Activated T-cell treated with anti-CD3 and anti-CD28 coated beads for 24 hours (primary cell): ENCODE results near the gene FAM53C.
"Not testable (repeated sequence)": the region's sequence is repeated elsewhere in the genome, so short reads cannot be mapped to it uniquely, and the experiment has no call there.

Experiments
- DNase-seq: peaks from one replicate; pipeline ENCODE4 v3.0.0-alpha.2; 2020; ENCODE audit warnings: low read depth

FAM53C gene

DNA sequence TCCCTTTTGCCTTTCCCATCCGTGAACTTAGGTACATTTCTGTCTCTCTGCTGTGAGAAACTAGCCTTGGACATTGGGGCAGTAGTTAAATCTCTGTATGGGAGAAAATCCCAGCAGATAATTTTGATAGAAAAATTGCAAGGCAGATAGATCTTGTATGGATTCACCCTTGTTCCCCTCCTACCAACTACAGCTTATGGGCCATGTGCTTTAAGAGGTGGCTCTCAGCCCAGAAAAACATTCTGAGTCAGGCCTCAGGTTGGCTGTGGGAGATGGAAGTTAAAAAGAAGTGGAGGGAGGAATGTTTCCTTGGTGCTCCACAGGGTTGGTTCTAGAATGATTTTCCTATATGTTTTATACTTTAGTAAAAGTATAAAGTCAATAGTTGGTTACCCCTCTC is 13.0 kb downstream of the FAM53C start:
- no peak for DNase-seq

DNA sequence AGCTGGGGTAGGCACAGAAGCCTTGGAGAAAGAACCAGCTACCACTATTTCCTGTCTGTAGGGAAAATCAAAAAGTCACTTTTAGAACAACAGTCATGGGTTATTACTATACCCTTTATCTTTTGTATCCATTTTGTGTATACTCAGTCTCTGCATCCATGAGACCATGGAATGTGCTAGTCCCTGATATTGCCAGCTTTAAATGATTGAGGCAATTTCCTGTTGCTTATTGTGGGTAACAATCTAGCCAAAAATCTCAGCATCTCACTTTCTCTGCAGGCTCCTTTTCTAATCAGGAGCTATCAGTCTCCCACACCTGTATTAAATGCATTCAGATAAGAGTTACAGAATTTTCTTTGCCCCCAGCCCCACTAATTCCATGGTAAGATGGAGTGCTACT is 13.5 kb downstream of the FAM53C start:
- no peak for DNase-seq

DNA sequence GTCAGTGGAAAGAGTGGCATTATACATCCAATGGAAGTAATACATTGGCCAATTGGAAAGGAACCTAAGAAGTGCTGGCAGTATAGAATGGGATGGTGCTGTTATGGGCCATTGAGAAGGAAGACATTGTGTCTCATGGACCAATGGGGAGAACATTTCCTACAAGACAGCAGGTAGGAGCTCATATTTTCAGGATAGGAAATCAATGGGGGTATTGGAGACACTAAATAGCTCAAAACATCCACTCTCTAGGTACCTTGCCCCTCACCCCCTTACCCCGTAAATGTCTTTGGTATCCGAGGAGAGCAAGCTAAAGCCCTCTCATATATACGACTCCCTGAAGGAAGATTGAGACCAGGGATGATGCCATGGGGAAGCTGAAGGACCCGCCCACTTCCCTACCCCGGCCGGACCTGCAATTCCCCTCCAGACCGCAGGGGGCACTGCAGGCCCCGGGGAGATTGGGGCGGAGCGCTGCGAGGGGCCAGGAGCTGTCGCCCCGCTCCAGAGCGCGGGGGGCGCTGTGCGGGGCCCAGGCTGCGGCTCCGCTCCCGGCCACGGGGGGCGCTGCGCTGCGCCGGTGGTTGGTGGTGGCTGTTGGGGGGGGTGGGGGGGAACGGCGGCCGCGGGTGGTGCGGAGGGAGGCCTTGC is 14.1 kb downstream of the FAM53C start, which contains the start of gene KDM3B:
Gene KDM3B (plus strand): TSS at position 615 of the 651 bp plus-strand sequence. CDS start 111 bp downstream, outside the sequence.
- peak; percentile 91 for DNase-seq

DNA sequence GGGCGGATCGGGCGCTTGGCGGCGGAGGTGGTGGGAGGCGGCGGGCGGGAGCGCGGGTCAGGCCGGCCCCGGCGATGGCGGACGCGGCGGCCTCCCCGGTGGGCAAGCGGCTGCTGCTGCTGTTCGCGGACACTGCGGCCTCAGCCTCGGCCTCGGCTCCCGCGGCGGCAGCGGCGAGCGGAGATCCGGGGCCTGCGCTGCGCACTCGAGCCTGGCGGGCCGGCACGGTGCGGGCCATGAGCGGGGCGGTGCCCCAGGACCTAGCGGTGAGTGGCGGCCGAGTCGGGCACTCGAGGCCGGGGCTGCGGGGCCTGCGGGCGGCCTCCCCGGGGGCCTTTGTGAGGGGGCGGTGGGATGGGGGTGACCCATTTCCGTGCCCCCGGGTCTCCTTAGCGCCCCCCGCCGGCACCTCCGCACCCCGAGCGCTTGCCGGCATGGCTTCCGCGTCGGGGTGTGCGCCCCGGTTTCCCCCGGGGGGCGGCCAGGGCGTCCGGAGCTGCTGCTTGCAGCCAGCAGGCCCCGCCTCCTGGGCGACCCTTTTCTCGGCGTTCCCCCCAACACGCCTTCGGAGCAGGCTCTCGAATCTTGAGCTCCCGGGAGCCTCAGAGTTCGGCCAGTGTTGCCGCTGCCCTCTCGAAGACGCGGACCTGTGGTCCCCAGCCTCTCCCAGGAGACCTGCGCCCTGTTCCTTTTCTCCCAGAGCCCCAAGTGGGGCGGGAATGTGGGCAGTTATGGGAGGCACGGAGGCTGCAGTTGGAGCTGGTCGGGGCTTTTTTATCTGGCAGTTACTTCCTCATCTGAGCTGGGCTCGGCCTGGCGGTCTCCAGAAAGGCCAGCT is 14.9 kb downstream of the FAM53C start:
- peak; percentile 59 for DNase-seq

DNA sequence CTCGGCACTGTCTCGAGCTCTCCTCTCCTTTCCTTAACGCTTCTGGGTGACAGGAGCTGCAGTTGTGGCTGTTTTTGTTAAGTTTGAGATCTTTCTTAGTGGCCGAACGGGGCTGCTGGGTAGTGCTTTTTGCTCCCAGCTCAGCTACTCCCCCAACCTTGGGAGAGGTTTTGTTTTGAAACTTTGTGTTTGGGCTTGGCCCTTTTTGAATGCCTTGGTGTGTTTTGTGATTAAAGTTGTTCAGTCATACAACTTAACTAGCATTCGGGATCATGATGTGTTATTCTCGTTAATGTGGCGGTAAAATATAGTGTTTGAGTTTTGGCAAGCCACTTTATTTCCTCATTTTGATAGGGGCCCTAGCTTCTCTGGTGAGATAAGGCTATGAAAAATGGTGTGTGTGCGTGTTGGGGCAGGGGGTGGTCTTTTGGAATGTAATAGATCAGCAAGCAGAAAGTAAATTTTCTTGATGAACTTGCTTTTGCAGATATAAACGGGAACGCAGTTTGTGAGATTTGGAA is 15.6 kb downstream of the FAM53C start:
- DNase-seq, result no peak

DNA sequence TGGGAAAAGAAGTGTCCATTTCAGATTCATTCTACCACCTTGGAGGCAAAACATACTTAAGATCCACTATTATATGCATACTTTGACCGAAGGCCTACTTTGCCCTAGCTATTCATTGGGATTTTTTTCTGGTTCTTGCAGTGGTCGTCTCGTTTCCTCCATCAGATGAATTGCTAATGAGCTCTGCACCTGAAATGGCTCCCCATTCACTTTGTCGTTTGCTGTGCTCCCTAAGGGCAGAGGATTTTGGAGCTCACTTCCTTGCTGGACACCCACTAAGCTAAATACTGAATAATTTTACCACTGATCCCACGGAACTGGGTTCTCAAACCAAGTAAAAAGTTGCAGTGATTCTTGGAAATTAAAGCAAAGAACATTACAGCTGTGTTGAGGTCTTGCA is 16.3 kb downstream of the FAM53C start:
- no peak for DNase-seq

DNA sequence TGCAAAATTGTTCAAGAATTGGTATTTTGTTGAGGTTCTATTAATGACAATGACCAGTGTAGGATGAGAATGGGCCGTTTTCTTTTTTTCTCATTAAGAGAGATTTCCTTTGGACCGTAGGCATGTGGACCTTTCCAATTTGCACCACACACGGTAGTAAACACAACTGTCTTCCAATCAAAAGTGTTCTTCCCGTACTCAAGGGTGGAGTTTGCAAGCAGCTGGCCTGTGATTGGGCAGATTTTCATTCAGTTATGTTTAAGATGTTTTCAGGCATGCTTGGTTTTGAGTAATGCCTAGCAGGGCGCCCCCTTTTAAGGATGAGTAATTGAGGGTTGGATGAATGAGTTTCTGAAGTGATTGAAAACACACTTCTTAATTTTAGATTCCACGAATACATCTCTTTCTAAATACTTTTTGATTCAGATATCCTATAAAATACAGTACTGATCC is 16.9 kb downstream of the FAM53C start:
- DNase-seq, result peak; percentile 43

DNA sequence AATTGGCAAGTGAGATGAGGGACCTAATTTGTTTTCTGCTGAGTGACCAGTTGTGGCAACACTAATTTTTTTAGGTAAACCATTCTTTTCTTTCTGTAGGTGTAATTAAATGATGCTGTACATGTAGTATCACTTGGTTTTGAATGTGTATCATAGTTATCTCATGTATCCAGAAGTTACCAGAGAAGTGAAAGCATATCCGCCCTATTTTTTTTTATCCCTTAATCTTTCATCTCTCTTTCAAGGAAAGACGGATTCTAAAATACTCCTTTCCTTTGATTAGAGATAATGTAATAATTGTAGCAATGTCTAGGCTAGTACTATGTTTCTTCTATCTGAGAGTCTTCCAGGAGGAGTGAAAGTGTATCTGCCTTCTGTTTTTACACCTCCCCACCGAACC is 21.6 kb downstream of the FAM53C start:
- DNase-seq, result no peak

DNA sequence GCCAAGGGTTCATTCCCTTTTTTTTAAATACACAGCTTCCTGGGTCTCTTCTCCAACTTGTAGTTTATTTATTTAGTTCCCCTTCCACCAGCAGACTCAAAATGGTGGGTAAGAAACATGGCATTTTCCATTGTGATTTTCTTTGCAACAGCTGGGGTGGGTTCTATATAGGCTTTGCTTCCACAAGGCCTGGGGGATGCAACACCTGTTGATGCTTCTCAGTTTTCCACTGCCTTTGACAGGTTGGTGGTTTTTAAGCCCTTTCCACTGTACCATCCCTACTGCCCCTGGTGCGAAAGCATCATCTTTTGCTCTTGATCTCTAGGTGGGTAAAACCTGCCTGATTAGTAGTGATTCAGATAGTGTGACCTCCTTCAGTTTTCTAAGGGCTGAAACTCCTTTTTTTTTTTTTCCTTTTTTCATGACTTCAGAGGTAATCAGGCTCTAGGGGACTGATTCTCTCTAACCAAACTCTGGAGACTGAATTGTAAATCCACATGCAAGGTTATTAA is 22.9 kb downstream of the FAM53C start:
- no peak for DNase-seq

DNA sequence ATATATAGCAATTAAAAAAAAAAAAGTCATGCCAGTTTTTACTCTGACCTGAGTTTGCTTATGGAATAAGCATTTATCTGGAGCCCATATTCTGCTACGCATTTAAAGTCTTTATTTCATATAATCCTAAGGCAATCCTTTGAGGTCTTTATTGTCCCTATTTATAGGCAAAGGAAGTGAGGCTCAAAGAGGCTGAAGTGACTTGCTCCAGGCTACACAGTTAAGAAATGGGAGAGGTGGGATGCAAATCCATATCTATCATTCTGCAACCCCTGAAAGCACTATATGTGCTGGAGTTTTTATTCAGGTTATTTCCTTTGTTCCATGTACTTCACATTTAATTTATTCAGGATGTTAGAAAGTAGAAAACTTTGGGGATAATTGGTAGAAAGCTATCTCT is 26.5 kb downstream of the FAM53C start:
- no peak for DNase-seq

DNA sequence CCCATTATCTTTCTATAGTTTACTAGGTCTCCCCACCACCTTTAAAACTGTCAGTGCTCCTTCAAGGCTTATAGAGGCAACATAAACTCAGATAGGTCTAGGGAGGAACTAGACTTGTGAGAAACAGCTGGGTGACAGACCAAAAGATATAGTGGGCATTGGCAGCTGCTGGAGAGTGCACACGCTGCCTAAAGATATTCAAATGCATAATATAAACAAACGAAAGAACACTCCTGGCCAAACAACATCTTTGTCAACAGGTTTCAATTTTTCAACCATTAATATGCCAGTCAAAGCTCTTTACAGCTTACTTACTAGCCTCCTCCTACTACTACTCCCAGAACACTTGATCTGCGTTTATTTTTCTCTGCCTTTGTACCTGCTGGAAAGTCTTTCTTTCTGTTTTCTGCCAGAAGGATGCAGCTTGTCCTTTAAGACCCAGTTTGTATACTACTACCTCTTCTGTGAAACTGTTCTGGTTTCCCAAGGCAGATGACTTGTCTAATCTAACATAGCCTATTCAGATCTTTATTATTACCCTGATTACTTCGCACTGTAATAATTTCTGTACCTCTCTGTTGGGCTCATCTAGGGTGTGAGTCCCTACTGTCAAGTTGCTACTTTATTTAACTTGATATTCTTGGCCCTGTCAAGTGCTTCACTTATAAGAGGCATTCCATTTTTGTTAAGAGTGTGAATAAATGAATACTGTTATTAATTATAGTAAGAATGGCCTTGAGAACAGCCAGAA is 28.7 kb downstream of the FAM53C start:
- DNase-seq, result no peak

DNA sequence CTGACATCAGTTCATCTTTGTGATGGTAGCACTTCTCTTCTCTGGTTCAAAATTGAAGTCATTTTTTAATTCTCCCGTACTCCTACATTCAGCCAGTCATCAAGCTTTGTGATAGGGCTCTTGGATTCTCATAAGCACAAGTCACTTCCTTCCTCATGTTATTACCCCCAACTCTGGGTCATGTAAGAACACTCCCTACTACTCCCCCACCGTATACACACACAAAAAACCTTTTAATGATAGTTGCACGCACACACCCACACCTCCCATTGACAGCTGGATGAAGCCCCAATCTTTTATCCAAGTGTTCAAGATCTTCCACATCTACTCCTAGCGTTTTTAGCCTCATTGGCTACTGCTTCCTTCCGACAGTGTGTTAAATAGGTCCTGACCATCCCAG is 31.2 kb downstream of the FAM53C start:
- DNase-seq, result no peak

DNA sequence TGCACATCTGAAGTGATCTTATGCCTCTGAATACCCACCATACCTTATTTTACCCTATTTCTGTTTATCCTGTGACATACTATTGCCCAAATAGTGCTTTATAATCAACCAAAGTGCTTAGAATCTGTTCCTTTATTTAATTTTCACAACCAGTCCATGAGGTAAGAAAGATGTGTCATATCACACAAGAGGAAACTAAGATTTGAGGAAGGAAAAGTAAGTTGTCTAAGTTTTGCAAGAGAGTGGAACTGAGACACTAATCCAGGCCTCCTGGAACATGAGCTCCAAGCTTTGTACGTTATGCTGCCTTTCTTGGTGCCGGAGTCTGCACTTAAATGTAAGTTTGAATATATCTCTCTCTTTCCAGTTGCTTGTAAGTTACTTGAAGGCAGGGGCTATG is 31.6 kb downstream of the FAM53C start:
- no peak for DNase-seq

DNA sequence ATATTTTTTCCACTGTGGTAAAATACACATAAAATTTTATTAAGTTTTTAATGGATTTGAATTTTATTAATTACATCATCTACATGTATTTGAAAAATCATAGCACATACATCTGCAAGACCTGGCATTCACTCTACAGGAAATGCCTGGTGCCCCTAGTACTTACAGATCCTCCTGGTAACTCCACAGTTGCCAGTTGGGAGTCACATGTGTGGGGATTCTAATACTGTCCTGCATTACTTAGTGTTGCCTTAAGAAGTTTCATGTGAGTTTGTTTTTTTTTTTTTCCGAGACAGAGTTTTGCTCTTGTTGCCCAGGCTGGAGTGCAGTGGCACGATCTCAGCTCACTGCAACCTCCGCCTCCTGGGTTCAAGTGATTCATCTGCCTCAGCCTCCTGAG is 32.5 kb downstream of the FAM53C start:
- DNase-seq, result no peak

DNA sequence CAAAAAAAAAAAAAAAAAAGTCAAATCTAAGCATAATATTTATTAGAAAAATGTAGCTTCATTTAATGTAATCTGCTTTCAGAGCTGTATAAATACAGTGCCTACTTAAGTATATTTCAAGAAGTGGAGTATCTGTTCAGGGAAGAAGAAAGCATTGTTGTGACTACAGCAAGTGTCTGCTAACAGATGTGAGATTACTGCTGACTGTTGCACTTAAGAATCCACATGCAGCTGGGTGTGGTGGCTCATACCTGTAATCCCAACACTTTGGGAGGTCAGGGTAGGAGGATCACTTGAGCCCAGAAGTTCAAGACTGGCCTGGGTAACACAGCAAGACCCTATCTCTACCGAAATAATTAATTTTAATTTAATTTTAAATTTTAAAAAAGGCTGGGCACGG is 33.4 kb downstream of the FAM53C start:
- no peak for DNase-seq

DNA sequence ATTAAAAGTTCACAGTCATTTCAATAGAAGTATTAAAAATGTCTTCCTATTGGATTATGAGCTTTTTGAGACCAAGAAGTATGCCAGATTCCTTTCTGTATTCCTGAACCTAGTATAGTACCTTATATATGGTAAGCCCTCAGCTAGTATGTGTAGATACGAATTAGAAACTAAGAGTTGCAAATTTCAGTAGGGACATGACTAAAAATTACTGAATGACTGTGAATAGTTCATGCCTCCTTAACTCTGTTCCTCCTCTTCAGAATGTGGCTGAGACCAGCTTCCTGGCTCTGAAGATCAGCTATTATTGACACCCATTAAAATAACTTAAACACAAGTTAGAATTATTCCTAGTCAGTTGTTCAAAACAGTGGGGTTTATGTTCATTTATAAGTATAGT is 34.2 kb downstream of the FAM53C start:
- no peak for DNase-seq

DNA sequence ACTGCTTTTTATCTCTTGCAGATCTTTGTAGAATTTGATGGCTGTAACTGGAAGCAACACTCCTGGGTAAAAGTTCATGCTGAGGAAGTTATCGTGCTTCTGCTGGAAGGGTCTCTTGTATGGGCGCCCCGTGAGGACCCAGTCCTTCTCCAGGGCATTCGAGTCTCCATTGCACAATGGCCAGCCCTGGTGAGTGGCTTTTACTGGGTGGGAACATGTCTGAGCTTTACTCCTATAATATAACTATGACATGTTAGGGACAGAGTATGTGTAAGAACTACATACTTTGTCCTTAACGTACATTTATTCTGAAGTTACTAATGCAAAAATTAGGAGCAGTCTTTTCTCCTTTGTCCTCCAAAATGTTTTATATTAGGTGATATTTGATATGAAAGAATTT is 34.6 kb downstream of the FAM53C start:
- no peak for DNase-seq

DNA sequence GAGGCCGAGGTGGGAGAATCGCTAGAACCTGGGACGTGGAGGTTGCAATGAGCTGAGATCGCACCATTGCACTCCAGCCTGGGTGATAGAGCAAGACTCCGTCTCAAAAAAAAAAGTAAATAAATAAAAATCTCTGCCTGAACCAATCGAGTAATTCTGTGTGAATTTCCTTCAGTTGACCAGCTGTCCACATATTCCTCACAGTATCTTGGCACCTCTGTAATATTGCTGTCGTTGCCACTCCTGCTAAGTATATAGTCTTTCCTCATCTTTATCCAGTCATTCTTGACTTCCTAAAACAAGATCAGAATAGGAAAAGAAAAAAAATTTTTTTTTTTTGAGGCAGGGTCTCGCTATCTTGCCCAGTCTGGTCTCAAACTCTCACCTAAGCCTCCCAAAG is 44.3 kb downstream of the FAM53C start:
- DNase-seq, result no peak

DNA sequence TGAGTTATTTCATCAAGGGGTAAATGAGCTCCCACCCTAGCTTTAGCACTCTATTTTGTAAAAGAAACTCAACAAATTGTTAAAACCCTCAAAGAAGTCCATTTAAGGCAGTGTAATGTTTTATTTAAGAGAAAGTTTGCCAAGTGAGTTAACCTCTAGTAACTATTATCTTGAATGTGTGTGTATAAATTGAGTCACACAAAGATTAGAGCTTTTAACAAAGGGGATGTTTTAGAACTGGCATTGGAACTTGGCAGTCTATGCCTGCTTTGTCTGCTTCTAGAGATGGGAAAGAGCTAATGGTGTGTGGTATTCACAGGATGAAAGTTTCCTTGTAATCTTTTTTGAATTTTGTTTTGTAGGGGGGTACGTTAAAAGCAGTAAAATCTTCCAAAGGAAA is 47.6 kb downstream of the FAM53C start:
- no peak for DNase-seq

DNA sequence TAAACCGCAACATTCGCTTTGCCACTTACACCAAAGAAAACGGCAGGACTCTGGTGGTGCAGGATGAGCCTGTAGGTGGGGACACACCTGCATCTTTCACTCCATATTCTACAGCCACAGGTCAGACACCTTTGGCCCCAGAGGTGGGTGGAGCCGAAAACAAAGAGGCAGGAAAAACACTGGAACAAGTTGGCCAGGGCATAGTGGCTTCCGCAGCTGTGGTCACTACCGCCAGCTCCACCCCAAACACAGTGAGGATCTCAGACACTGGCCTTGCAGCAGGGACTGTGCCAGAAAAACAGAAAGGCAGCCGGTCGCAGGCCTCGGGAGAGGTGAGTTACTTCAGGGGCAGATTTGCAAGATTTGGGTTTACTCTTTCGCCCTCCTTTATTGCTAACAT is 48.2 kb downstream of the FAM53C start:
- DNase-seq, result no peak

DNA sequence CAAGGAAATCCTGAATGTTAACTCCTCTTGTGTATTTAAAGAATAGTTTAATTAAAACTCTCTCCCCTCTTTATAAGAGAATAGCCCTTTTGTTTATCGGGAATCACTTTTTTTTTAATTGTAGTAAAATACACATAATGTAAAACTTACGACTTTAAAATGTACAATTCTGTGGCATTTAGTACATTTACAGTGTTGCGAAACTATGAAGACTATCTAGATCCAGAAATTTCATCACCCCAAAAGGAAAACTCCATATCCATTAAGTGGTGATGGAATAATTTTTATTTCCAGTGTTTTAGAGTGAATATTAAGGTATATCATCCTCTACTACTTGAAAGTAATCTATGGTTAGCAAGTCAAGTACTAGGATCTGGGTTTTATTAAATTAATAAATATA is 51.3 kb downstream of the FAM53C start:
- DNase-seq, result no peak

DNA sequence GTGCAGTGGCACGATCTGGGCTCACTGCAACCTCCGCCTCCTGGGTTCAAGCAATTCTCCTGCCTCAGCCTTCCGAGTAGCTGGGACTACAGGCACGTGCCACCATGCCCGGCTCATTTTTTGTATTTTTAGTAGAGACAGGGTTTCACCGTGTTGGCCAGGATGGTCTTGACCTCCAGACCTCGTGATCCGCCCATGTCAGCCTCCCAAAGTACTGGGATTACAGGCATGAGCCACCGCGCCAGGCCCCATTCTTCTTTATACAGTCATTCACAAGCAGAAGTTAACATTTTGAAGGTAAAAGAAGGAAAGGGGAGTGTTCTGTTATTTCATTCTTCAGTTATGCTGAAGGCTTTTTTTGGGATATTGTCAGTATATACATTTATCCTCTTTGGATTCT is 51.8 kb downstream of the FAM53C start:
- DNase-seq, result not testable (repeated sequence)
